Inferior parietal cortex (tissue), 1 donor: Measurements from ENCODE around the gene PTMA.
"Not testable (repeated sequence)": the region's sequence is repeated elsewhere in the genome, so short reads cannot be mapped to it uniquely, and the experiment has no call there.

Experiments used
- DNase-seq: peaks from one replicate; pipeline ENCODE4 v3.0.0-alpha.2; 2016; ENCODE audit errors: extremely low spot score

The PTMA gene

DNA sequence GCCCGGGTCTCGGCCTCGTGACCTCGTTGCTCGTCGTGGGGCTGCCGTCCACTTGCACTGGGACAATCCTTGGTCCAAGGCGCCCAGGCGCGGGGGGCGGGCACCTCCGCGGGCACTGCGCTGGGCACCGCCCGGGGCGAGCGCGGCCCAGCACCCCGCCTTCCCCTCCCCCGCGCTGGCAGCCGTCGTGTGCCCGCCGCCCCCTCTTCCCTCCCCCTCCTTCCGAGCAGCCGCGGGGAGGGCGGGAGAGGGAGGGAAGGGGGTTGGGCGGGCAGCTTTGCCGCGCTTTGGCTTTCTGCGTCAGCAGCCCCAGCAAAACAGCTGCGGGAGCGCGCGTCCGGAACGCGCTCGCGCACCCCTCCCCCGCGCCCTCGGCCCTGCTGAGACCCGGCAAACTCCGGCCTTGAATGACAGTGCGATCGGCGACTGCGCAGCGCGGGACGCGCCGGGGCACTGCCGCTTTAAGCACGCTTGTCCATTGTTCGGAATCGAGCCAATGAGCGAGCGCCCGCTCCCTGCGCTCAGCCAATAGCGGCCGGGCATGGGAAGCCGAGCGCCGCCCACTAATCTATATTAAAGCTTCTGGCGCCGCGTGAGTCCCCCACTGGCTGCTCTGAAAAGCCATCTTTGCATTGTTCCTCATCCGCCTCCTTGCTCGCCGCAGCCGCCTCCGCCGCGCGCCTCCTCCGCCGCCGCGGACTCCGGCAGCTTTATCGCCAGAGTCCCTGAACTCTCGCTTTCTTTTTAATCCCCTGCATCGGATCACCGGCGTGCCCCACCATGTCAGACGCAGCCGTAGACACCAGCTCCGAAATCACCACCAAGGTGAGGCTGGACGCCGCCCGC lies at the start of gene PTMA:
Gene PTMA (plus strand): TSS at position 599 of the 846 bp plus-strand sequence. CDS start 182 bp downstream, at position 781.
- peak; percentile 99 for DNase-seq

GRCh38 chr2:231660073-231660472 lies 48.3 kb upstream of the PTMA start:
- DNase-seq: not testable (repeated sequence)

- no peak for DNase-seq
Observed at GRCh38 chr2:231660860-231661259, 47.5 kb upstream of the PTMA start.

DNA sequence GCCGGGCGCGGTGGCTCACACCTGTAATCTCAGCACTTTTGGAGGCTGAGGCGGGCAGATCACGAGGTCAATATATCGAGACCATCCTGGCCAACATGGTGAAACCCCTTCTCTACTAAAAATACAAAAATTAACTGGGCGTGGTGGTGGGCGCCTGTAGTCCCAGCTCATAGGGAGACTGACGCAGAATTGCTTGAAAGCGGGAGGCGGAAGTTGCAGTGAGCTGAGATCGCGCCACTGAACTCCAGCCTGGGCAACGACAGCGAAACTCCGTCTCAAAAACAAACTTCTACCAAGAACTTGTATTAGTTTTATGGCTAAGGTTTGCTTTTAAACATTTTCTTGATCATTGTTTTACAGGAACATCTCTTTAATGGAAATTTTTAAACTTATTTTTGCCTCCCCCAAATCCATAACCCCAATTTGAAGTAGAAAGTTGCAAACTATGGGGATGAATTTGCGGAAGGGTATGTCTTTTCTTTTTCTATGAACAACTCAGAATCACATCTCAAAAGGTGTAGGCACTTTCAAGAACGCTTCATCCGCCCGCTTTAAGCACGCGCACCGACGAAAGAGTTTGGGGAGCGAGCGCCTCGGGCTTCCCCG lies 46.8 kb upstream of the PTMA start:
- DNase-seq: no peak

DNA sequence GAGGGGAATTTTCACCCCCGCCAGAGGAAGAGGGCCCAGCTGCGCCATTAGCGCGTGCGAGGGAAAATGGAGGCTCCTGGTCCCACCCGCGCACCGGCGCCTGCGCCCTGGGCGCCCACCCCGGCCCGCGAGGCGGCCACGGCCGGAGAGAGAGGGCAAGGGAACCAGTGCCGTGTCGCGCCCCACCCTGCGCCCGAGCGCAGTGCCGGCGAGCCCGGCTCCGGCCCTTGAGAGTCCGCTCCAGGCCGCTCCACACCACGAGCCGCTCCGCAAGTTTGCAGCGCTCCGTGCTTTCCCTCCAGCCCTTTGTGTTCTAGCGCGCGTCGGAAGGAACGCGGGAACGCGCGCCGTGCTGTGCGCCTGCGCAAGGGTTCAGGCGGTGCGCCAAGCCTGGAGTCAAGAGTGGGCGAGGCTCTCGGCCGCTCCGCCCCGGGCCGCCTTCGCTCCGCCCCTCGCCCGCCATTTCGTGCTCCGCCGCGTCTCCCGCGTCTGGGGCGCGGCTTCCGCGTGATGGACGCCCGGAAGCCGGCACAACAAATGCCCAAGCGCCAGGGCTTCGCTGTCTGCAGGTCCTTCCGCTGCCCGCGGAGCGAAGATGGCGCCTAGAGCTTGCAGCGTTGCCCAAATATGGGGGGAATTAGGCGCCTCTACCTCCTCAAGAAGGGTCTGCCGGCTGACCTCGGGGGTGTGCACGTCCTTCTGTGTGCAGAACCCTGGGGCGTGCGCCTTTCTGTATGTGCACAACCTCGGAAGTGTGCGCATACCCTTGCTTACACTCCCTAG lies 46.1 kb upstream of the PTMA start:
- peak; percentile 97 for DNase-seq

DNA sequence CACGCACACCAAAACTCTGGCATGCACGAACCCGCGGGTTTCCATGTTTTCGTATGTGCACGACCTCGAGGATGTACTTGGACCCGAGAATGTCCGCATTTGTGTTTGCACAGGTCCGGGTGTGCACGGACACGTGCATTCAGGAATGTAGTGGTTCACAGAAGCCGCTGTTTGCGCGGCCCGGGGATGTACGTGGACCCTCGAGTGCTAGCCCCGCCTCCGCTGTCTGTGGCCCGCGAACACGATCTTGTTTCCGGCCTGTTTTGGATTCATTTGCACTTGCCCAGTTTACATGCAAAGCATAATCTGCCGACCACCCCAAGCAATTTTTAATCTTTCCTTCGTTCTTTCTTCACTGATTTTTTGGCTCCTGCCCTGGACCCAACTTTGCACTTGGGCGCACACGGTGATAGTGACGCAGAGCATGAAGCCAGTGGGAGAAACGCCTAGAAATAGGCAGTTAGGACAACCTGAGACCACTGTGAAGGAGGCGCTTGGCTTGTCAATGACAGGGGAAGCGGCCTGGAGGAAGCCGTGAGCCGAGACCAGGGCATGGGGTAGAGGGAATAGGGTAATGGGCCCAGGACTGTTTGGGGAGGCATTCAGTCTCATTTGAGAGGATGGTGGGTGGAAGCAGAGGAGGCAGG lies 45.4 kb upstream of the PTMA start:
- DNase-seq: no peak

DNA sequence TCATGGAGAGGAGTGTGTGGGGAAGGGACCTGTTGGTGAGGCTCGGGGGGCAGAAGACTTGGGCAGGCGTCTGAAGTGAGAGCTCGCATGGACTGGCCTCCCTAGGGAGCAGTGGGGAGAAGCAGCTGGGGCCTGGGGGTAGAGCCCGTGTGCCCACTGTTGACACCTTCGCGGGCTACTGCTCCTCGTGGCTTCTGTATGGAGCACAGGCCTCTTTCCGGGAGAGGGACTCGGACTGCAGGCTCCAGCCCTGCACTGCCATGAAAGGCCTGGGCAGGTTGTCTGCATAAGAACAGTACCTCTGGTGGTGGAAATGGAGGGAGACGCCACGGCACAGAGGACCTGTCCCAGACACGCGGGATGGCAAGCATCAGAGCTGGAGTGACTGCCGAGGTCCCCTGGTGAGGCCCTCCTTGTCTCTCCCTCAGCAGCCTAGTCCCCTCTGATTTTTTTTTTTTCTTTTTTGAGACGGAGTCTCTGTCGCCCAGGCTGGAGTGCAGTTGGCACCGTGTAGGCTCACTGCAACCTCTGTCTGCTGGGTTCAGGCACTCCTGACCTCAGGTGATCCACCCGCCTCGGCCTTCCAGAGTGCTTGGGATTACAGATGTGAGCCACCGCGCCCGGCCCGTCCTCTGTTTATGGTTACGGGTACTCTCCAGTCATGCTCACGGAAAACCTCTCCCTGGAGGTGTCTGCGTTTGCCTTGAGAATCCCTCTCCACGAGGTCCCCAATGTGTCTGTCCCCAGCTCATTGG lies 44.7 kb upstream of the PTMA start:
- DNase-seq: no peak

GRCh38 chr2:231664727-231665126 lies 43.6 kb upstream of the PTMA start:
- DNase-seq: no peak

DNA sequence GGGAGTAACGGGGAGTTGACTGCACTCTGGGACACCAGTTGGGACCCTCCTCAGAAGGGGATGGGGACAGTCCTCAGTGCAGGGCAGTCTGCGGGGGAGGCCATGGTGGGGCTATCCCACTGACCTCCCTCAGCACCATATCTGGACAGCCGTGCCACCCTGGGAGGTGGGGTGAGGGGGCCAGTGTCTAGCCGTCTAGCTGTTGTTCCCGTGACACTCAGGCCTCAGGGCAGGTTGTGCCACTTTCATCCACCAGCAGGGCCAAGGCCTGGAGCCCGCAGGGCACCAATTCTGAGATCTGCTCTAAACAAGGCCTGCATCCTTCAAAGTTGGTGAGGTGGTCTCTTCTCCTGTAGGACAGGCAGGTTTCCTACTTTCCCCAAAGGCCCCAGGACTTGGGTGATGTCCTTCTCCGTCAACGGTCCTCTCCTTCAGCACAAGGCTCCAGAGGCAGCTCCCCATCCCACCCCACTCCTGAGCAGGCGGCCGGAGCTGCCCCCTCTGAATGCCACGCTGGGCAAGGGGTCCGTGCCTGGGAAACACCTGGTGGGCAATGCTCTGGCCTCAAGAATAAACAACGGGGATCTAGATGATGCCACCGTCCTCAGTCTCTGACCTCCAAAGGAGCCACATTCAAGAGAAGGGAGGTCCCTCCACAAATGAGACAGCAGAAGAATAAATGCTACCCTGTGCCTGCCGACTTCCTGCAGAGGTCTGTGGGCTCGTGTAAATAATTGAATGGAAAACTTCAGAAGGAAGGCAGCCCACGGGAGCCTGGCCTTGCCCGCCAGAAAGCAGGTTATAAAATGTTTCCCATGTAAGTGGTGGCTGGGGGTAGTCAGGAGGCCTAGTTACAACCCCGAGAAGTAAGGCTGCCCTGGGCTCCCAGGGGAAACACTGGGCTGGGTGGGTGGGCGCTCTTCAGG lies 42.8 kb upstream of the PTMA start:
- DNase-seq: no peak

DNA sequence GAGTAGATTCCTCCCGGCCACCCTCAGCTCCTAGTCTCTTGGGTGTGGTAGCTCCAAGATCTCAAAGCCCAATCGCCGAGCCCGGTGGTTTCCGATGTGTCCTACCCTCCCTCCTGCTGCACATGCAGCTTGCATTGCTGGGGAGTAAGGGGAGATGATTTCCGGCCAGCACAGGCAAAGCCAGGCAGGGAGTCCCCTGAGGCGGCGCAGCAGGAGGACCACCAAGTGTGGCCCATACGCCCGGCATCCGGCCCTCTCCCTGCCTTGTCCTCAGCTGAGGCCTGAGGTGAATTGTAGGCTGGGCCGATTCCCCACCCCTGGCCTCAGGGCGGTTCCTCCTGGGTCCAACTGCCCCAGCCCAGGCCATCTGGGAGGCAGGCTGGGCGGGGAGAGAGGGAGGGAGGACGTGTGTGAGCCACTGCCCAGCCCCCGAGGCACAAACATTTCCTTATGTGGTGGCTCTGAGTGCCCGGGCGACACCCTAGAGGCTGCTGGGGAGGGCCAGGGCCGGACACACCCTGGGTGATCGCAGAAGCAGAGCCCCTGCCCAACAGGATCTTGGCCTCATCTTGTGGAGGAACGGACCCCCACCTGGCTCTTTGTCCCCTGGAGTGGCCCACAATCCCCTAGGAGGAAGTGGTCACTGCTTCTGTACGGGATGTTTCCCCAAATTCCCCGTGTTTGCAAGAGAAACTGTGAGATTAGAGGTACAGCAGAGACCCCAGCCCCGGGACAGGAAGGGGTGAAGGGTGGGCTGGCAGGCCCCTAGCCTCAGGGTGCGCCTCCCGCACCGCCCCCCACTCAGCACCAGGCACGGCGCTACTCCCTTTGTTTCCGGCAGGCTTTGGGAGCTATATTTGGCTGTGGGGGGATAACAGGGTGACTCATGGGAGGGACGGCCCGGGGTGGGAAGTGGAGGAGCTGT lies 41.9 kb upstream of the PTMA start:
- peak; percentile 83 for DNase-seq

- no peak for DNase-seq
Observed at GRCh38 chr2:231667096-231667427, 41.3 kb upstream of the PTMA start.

DNA sequence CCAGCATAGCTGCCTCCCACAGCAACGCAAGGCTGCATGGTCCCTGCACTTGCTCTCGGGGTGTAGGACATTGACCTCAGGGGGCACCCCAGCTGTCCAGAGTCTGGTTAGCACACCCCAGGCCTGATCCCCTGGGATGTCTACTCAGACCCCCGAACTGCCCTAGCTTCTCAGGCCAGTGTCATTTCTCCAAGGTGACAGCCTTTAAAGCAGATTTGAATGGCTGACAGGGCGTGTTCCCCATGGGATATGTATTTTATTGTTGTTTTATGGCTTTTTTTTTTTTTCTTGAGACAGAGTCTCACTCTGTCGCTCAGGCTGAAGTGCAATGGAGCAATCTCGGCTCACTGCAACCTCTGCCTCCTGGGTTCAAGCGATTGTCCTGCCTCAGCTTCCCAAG lies 40.8 kb upstream of the PTMA start:
- no peak for DNase-seq

- no peak for DNase-seq
Observed at GRCh38 chr2:231668981-231669380, 39.3 kb upstream of the PTMA start.

- DNase-seq: no peak
Observed at GRCh38 chr2:231671270-231672050, 36.9 kb upstream of the PTMA start.

DNA sequence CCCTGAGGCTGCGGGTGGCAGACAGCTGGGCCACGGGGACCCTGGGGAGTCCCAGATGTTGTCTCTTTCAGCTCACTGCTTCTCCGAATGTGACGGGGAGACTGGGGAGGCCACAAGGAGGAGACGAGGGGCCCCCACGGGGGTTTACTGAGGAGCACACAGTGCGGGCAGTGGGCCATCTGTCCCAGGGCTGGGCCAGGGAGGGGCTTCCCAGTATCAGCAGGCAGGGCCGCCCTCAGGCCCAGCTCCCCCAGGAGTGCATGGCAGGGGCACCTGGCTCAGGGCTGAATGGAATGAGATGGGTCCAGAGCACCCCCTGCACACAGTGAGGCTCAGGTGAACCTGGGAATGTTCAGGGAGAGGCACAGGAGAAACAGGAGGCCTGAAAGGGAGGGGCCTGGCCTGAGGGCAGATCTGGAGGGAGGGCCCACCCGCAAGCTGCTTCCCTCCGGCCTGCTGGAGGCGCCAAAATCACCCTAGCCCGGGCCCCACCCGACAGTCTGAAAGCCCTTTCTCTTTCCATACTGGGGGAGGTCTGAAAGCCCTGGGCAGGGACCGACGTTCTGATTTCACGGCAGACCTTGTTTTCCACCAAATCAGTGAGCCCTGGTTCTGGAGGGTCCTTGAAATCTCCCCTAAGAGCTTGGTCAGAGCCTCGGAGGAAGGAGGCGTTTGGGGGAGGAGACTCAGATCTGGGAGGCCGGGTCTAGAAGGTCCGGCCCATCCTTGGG lies 35.5 kb upstream of the PTMA start:
- no peak for DNase-seq

GRCh38 chr2:231673348-231673770 lies 35.0 kb upstream of the PTMA start:
- DNase-seq: no peak

DNA sequence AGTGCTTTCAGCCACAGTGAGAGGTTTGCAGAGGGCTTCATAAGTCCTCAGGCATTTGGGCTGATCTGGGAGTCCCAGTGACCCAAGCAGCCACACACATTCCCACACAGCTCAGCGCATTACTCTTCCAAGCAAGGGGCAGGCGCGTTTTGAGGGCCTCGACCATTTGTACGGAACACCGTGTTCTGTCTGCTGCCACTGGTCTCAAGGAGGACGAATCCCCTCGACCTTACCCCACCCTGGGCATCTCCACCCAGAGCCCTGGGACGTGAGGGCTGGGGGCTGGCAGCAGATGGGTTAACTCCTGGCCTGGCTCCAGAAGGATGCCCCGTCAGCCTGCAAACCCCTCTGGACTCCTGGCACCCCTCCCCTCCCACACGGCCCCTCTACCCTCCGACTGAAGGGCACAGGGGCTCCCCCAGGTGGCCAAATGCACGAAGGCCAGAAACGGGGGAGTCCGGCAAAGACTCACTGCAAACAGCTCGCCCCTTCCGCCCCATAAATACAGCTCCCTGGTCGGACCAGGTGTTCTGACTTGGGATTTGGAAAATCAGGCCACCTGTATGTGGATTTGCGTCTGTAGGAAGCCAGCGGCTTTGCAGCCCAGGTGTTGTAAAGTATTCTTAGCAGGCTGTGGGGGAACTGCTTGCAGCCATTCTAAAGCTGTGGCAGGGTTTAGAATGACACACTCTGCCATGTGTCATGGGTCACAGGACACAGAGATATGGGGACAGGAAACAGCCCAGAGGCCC lies 33.6 kb upstream of the PTMA start:
- peak; percentile 74 for DNase-seq
